NCI-H1048 (cell line): ENCODE data around the gene ZFAND3.
"Not testable (repeated sequence)": the region's sequence is repeated elsewhere in the genome, so short reads cannot be mapped to it uniquely, and the experiment has no call there.

ENCODE experiments used
- DNase-seq: peaks from one replicate; lab custom pipeline; 2025; lab: John Stamatoyannopoulos, UW

The ZFAND3 gene

DNA sequence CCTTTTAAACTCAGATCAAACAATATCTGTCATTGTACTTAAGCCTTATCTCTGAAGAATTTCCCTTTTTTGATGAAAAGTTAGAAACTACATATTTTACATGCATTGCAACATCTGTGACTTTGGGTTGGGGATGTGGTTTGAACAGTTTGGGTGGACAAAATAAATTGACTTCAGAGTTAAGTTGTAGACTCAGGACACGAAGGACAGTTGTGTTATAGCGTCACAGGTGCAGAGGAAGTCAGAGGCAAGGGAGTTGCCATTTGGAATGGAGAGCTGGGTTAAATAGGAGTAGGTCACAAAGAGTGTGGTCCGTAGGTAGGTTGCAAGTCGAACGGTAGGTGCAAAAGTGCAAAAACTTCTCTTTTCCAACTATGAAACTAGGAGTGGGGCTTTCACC lies 46.0 kb downstream of the ZFAND3 start:
- no peak for DNase-seq

- DNase-seq, result no peak
Observed at GRCh38 chr6:37866590-37867507, 47.3 kb downstream of the ZFAND3 start.

GRCh38 chr6:37867756-37868446 lies 48.4 kb downstream of the ZFAND3 start:
- no peak for DNase-seq

- no peak for DNase-seq
Observed at GRCh38 chr6:37868447-37868825, 48.9 kb downstream of the ZFAND3 start.

DNA sequence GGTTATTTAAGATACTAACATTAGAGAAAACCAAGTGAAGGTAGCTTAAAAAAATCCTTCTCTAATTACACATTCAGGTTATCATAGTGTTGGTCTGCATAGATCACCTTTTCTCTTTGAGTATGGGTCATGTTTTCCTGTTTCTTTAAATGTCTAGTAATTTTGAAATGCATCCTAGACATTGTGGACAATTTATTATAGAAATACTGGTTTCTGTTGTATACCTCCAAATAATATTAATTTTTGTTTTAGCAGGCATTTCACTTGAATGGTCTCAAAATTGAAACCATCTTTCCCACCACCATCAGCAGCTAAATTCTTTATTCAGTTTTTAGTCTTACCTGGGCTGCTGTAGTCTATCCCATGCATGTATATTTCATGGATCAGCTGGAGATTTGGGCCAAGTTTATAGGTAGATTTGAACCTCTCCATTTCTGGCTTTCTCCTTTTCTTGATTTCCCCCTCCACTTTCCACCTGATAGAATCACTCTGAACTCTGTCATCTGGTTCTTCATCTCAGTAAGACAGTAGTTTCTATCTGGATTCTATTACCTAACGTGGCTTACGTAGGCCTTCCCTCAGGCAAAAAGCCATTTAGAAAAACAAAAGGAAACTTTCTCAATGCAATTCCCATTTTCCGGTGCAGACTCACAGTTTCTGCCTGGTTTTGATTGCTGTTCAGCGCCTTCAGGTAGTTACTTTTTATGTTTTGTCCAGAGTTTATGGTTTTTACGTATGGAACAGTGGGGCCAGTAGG lies 52.3 kb downstream of the ZFAND3 start:
- DNase-seq, result no peak

DNA sequence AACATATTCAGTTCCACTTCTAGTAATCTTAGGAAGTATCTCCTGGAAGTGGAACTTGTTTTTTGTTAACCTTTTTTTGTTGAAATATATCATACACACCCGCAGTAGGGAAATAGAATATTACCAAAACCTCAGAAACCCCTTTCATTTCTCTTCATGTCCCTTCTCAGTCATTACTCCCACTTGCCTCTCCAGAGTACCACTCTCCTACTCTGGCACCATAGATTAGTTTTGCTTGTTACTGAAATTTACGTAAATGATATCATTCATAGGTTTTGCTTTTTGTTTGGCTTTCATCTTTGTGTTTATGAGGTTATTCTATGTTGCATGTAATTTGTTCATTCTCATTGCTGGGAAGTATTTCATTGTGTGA lies 52.8 kb downstream of the ZFAND3 start:
- no peak for DNase-seq

- DNase-seq, result no peak
Observed at GRCh38 chr6:37874726-37875125, 55.2 kb downstream of the ZFAND3 start.

DNA sequence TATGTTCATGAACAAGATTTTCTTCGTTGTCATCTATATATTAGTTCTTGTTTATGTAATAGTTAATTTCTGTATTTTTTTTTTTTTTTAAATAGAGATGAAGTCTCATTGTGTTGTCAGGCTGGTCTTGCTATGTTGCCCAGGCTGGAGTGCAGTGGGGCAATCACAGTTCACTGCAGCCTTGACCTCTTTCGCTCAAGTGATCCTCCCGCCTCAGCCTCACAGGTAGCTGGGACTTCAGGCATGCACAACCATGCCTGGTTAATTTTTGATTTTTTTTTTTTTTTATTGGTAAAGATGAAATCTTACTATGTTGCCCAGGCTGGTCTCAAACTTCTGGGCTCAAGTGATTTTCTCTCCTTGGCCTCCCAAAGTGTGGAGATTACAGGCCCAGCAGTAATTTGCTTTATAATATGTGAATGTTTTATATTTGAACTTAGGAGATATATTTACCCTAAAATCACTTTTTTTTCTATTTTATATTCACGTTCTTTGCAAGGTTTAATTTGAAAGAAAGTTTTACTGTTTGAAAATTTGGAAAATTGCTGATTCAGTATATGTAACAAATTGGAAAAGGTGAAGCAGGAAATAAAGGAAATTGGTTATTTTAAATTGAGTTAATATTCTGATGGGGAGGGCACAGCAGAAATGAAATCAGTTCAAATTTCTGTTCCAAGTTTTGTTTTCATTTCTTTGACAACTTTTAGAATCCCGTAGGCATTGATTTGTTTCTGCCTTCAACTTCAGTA lies 56.2 kb downstream of the ZFAND3 start:
- DNase-seq, result no peak

GRCh38 chr6:37876843-37877242 lies 57.3 kb downstream of the ZFAND3 start:
- no peak for DNase-seq

- no peak for DNase-seq
Observed at GRCh38 chr6:37877373-37878149, 58.0 kb downstream of the ZFAND3 start.

DNA sequence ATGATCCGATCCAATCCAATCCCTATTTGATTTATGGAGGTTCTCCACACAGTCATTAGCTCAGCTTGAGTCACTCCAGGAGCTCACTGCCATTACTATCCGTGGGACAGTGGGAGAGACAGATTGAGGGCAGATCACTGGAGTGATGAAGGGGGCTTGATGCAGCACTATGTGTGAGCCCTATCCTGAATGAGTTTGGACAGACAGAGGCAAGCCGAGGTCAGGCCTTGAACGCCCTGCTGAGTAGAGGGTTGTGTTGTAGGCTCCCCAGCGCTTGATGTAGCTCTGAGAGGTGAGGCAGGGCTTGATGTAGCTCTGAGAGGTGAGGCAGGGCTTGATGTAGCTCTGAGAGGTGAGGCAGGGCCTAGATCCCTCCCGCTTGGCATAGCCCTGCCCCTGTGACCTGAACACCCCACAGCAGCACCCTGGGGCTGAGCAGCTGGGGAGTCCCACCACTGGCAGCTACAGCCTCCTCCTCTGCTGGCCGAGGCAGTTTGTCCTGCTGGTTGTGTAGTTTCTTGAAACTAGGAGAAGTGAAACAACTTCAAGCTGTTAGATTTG lies 58.7 kb downstream of the ZFAND3 start:
- no peak for DNase-seq

DNA sequence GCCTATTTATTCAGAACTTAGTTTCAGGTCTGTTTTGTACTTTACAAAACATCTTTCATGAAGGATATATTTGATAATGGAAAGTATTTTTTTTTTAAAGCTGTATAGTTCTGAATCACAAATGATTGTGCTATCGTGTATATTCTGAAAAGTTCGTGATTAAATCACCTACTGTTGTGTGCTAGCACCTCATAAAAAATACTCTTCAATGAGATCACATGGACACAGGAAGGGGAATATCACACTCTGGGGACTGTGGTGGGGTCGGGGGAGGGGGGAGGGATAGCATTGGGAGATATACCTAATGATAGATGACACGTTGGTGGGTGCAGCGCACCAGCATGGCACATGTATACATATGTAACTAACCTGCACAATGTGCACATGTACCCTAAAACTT lies 61.1 kb downstream of the ZFAND3 start:
- DNase-seq, result not testable (repeated sequence)

DNA sequence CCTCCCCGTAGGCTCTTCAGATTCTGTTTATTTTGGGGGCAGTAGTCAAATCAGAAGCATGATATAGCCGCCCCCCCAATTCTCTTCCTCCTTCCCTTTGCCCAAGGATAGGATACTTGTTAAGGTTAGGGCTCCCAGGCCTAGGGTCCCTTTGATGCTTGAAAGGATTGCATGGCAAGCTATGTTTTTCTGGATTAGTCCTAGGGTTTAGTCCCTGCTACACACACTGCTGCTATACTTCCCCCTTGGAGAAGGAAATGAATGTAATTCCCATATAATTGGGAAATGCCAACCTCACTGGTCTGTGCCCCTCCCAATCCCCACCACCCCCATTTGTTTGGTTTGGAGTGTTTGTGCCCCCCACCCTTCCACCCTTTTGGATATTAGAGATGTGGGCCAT lies 62.8 kb downstream of the ZFAND3 start:
- DNase-seq, result no peak

DNA sequence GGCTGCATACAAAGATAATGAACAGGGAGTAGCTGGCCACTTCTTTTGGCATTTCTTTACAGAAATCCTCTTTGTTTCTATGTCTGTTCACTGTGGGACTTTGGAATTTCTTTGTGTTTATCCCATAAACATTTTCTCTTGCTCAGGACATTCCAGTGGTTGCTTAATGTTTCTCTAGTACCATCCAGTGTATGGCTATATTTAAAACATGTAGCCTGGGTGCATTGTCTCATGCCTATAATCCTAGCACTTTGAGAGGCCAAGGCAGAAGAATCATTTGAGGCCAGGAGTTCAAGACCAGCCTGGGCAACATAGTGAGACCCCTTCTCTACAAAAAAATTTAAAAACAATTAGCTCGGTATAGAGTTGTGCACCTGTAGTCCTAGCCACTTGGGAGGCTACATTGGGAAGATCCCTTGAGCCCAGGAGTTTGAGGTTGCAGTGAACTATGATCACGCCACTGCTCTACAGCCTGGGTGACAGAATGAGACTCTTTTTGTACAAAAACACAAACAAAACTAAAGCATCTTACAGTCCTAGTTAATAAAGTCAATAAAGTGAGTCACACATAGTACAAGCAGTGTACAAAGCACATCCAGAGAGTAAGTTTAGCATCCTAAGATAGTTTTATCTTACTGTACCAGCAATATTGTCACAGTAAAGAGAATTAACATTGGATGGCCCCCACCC lies 63.3 kb downstream of the ZFAND3 start:
- no peak for DNase-seq

DNA sequence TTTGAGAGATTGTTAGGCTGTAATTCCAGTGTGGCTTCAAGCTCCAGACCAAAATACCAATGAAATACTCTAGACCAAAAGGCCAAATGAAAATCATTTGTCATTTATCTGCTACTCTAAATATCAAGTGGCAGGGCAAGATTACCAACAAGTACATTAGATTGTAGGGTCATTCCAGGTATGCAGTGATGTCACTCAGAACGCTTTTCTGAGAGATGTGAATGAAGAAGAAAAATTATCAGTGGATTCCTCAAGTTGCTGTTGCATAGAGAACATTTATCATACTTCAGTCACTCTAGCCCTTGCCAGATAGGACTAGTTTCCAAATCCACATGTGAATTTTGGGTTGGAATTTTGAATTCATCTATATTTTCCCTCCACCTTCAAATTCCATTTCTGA lies 65.0 kb downstream of the ZFAND3 start:
- no peak for DNase-seq

GRCh38 chr6:37889051-37889450 lies 69.5 kb downstream of the ZFAND3 start:
- DNase-seq, result no peak

GRCh38 chr6:37889486-37889885 lies 70.0 kb downstream of the ZFAND3 start:
- DNase-seq, result no peak

- DNase-seq, result no peak
Observed at GRCh38 chr6:37891072-37891471, 71.5 kb downstream of the ZFAND3 start.

DNA sequence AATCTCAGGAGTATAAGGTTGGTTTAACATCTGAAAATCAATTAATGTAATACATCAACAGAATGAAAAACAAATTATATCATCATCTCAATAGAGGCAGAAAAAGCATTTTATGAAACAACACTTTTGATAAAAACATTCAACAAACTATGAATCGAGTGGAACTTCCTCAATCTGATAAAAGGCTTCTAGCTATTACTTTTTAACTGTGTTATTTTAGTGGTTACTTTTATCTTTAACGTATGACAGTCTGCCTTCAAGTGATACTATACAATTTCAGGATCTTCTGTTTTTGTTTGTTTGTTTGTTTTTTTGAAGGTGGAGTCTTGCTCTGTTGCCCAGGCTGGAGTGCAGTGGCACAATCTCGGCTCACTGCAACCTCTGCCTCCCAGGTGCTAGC lies 73.7 kb downstream of the ZFAND3 start:
- no peak for DNase-seq

DNA sequence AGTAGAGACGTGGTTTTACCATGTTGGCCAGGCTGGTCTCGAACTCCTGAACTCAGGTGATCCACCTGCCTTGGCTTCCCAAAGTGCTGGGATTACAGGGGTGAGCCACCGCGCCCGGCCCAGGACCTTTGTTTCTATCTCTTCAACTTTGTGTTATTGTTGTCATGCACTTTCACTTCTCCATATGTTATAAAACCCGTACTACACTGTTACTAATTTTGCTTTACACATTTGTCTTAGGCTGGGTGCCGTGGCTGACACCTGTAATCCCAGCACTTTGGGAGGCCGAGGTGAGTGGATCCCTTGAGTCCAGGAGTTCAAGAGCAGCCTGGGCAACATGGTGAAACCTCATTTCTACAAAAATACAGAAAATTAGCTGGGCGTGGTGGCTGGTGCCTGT lies 74.2 kb downstream of the ZFAND3 start:
- not testable (repeated sequence) for DNase-seq
